Stimulated activated CD4-positive, alpha-beta T cell treated with anti-CD3 and anti-CD28 coated beads, TNF-alpha, amount 100 ng/mL, for 4 hours (primary cell): ENCODE results near the gene ZSWIM6.

Source experiments
- DNase-seq, 3 experiments: peaks; one replicate each; pipeline ENCODE4 v3.0.0-alpha.2; 2020; ENCODE audit warnings: low read depth in 3 of 3

The ZSWIM6 gene

GRCh38 chr5:61307191-61307590 is 24.9 kb upstream of the ZSWIM6 start:
- no peak for DNase-seq

GRCh38 chr5:61307611-61308010 is 24.4 kb upstream of the ZSWIM6 start:
- DNase-seq: no peak

- no peak for DNase-seq
Measured at GRCh38 chr5:61308712-61309111, 23.3 kb upstream of the ZSWIM6 start.

GRCh38 chr5:61309115-61309514 is 22.9 kb upstream of the ZSWIM6 start:
- DNase-seq: no peak

- DNase-seq: no peak
Measured at GRCh38 chr5:61311056-61311610, 20.9 kb upstream of the ZSWIM6 start.

GRCh38 chr5:61311836-61312808 is 19.9 kb upstream of the ZSWIM6 start:
- no peak for DNase-seq

- no peak for DNase-seq
Measured at GRCh38 chr5:61313960-61314681, 17.9 kb upstream of the ZSWIM6 start.

GRCh38 chr5:61318376-61318775 is 13.7 kb upstream of the ZSWIM6 start:
- no peak for DNase-seq

- DNase-seq: no peak
Measured at GRCh38 chr5:61319388-61320146, 12.5 kb upstream of the ZSWIM6 start.

GRCh38 chr5:61320860-61321259 is 11.2 kb upstream of the ZSWIM6 start:
- DNase-seq: no peak

- no peak for DNase-seq
Measured at GRCh38 chr5:61321669-61322068, 10.4 kb upstream of the ZSWIM6 start.

- no peak for DNase-seq
Measured at GRCh38 chr5:61322738-61323725, 9.0 kb upstream of the ZSWIM6 start.

- DNase-seq: no peak
Measured at GRCh38 chr5:61327760-61328753, 4.0 kb upstream of the ZSWIM6 start.

GRCh38 chr5:61328791-61329549 is 3.1 kb upstream of the ZSWIM6 start:
- no peak for DNase-seq

- DNase-seq: no peak
Measured at GRCh38 chr5:61329550-61330128, 2.4 kb upstream of the ZSWIM6 start.

- DNase-seq: no peak
Measured at GRCh38 chr5:61330341-61330844, 1.7 kb upstream of the ZSWIM6 start.

- peak; percentile 50 to 55 (median 54) for DNase-seq
Measured at GRCh38 chr5:61330845-61331406, 1.1 kb upstream of the ZSWIM6 start.

- DNase-seq: no peak
Measured at GRCh38 chr5:61332358-61332749, 296 bp downstream of the ZSWIM6 start.
